Common myeloid progenitor, CD34-positive (primary cell): ENCODE data around the gene CLEC16A.

Experiments used
- CTCF ChIA-PET: fragments of 350-600 bp; sonication (Branson Sonifier 250); formaldehyde crosslinking; loops from one replicate; lab custom pipeline; 2021; ENCODE audit warnings: antibody characterized with exemption; lab: Charles Lee
- POLR2A ChIA-PET: fragments of 350-600 bp; sonication (Branson Sonifier 250); formaldehyde crosslinking; loops from one replicate; lab custom pipeline; 2021; ENCODE audit warnings: antibody characterized with exemption; lab: Charles Lee
- DNase-seq, 3 donors: peaks; one replicate each; pipeline versions ENCODE4 v3.0.0 to v3.0.0-alpha.2; 2013
- H3K27ac ChIP-seq, 2 experiments: 1 replicate in 1 of 2; 2 replicates in 1 of 2; pipeline ENCODE4 v1.7.0; 2013; ENCODE audit warnings: inconsistent platforms in 2 of 2, low read length in 2 of 2, mild to moderate bottlenecking in 2 of 2, low read depth in 1 of 2, moderate library complexity in 1 of 2; ENCODE audit not compliant: severe bottlenecking in 2 of 2, insufficient read depth in 1 of 2, poor library complexity in 1 of 2
- H3K27me3 ChIP-seq, 5 experiments: replicated peaks in 2 of 5; 1 replicate in 3 of 5; 2 replicates in 2 of 5; pipeline versions ENCODE4 v1.6.1 to v1.7.0; 2013; ENCODE audit warnings: low read length in 4 of 5, mild to moderate bottlenecking in 2 of 5, moderate library complexity in 2 of 5, inconsistent platforms in 1 of 5; ENCODE audit not compliant: insufficient read depth in 5 of 5, control insufficient read depth in 4 of 5
- H3K36me3 ChIP-seq, 4 experiments: 1 replicate in 2 of 4; 2 replicates in 2 of 4; pipeline versions ENCODE4 v1.6.1 to v1.7.0; 2013; ENCODE audit warnings: low read length in 3 of 4, control low read depth in 1 of 4, mild to moderate bottlenecking in 1 of 4; ENCODE audit not compliant: control insufficient read depth in 4 of 4, insufficient read depth in 4 of 4
- H3K4me1 ChIP-seq, 4 experiments: 1 replicate in 3 of 4; 2 replicates in 1 of 4; pipeline versions ENCODE4 v1.6.1 to v1.7.1; 2013; ENCODE audit warnings: low read length in 3 of 4, mild to moderate bottlenecking in 3 of 4, control low read depth in 1 of 4, inconsistent platforms in 1 of 4, moderate library complexity in 1 of 4; ENCODE audit not compliant: control insufficient read depth in 4 of 4, insufficient read depth in 4 of 4; ENCODE audit errors: control extremely low read depth in 1 of 4
- H3K4me3 ChIP-seq, 7 experiments: 1 replicate in 4 of 7; 2 replicates in 3 of 7; pipeline versions ENCODE4 v1.5.1 to v1.7.0; 2013; ENCODE audit warnings: mild to moderate bottlenecking in 7 of 7, low read length in 6 of 7, moderate library complexity in 6 of 7, inconsistent platforms in 2 of 7, low read depth in 2 of 7, control low read depth in 1 of 7; ENCODE audit not compliant: insufficient read depth in 4 of 7, control insufficient read depth in 1 of 7; ENCODE audit errors: extremely low read depth in 1 of 7
- H3K9me3 ChIP-seq, 5 experiments: 1 replicate in 4 of 5; 2 replicates in 1 of 5; pipeline versions ENCODE4 v1.6.1 to v1.7.1; 2013; ENCODE audit warnings: low read length in 4 of 5, mild to moderate bottlenecking in 2 of 5, inconsistent platforms in 1 of 5, low read depth in 1 of 5, moderate library complexity in 1 of 5; ENCODE audit not compliant: control insufficient read depth in 4 of 5, insufficient read depth in 2 of 5; ENCODE audit errors: control extremely low read depth in 1 of 5
- WGBS: methylation state at CpG from one replicate; pipeline ENCODE4 v1.1.5; 2013; ENCODE audit not compliant: insufficient coverage; 5-methylcytosine and 5-hydroxymethylcytosine counted together

Gene CLEC16A

DNA sequence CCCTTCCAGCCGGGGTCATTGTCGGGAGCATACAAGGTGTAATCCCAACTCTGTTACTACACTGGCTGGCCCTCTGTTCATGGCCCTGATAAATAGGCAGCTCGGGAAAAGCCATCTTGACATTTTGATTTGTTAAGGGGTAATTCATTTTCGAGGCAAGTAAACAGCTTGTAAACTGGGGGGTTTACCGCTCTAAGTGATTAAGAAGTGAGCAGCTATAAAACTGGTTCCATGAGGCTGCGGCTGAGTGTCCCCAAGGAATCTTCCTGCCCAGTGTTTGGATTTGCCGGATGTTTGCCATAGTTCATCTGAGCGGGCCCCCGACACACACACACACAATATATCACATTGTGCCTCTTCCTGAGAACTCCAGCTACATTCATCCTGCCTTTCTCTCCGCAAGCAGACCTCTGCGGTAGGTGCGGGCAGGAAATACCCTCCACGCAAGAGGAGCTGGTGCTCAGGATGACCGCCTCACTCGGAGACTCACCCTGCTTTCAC, 219.4 kb downstream of the CLEC16A start:
- H3K9me3 ChIP-seq = peaks cover 0 to 3% (median 0%) of the 10 kb centered on the region in 5 experiments
- 96% methylated on average over 12 of the region's 15 CpGs for WGBS
- H3K4me3 ChIP-seq = no peak overlapping the region
- no peak for DNase-seq
- ChIA-PET POLR2A (no interaction called here), CTCF (no interaction called here)
- peaks cover 0 to 20% (median 0%) of the 10 kb centered on the region in 4 experiments for H3K4me1 ChIP-seq
- H3K27me3 ChIP-seq = no peaks in the 10 kb centered on the region
- peaks cover 3 to 31% (median 14%) of the 10 kb centered on the region in 4 experiments for H3K36me3 ChIP-seq
- H3K27ac ChIP-seq = no peak overlapping the region

- Histone ChIP-seq H3K4me1 (peaks cover 0 to 20% (median 0%) of the 10 kb centered on the region in 4 experiments), H3K4me3 (no peak overlapping the region), H3K36me3 (peaks cover 4 to 34% (median 14%) of the 10 kb centered on the region in 4 experiments), H3K9me3 (peaks cover 0 to 3% (median 0%) of the 10 kb centered on the region in 5 experiments), H3K27me3 (no peaks in the 10 kb centered on the region), H3K27ac (no peak overlapping the region)
- DNase-seq = no peak
- WGBS = 100% methylated on average over 12 of the region's 14 CpGs
- ChIA-PET CTCF (no interaction called here), POLR2A (no interaction called here)
These were observed 220.3 kb downstream of the CLEC16A start for GRCh38 chr16:11164482-11165270.

DNA sequence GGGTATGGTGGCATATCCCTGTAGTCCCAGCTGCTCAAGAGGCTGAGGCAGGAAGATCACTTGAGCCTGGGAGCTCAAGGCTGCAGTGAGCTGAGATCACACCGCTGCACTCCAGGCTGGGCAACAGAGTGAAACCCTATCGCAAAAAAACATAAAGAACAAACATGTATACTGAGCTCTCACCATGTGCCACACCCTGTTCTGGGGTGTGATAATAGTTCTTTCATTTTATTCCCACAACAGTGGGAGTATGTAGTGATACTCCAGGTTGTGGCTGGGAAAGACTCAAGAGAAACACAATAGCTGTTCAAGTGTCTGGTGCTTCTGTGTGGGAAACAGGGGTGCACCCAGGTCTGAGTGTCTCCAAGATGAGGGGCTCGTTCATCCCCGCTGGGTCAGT, 221.0 kb downstream of the CLEC16A start:
- CTCF ChIA-PET = interaction anchor here (0.9 to 1.1 kb wide), 2 partner anchors 10 to 14 kb away, joined by 3 read pairs; no protein-coding TSS in a partner anchor
- Histone ChIP-seq H3K4me1 (peaks cover 0 to 15% (median 0%) of the 10 kb centered on the region in 4 experiments), H3K27ac (no peak overlapping the region), H3K9me3 (peaks cover 0 to under 1% (median 0%) of the 10 kb centered on the region in 5 experiments), H3K27me3 (no peaks in the 10 kb centered on the region), H3K36me3 (peaks cover 4 to 39% (median 17%) of the 10 kb centered on the region in 4 experiments), H3K4me3 (no peak overlapping the region)
- no peak for DNase-seq
- 100% methylated on average over 3 of the region's 4 CpGs for WGBS
- POLR2A ChIA-PET = interaction anchor here (0.8 kb wide), 1 partner anchor 91 kb away, joined by 3 read pairs; the partner anchor contains the start of gene SOCS1

DNA sequence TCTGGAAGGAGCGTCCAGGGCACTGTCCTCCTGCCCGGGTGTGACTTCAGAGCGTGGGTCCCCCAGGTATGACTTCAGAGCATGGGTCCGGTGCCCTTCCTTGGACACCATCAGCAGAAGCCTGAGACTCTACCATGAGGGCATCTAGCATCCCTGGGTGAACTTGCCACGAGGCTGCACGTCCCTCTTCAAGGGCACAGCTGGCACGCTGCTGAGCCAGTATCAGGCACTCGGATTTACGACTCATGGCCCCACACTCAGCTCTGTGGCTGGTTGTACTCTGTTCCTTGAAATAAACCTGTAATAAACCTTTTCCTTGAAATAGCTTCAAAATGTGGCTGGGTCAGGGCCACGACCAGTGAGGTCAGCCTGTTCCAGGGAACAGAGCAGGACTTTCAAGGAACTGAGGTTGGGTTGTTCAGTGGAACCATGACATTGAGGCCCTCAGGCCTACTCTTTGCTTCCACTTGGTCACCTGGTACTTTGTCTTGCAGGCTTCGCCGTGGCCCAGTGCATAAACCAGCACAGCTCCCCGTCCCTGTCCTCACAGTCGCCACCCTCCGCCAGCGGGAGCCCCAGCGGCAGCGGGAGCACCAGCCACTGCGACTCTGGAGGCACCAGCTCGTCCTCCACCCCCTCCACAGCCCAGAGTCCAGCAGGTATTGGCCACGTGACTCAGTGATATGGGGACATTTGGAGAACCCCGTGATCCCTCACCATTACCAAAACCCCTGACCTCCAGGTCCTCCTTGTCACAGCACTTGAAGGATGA, 221.7 kb downstream of the CLEC16A start:
- ChIA-PET CTCF (interaction anchor here (0.9 to 1.1 kb wide), 2 partner anchors 9 to 14 kb away, joined by 3 read pairs; no protein-coding TSS in a partner anchor), POLR2A (interaction anchor here (0.8 kb wide), 1 partner anchor 90 kb away, joined by 3 read pairs; the partner anchor contains the start of gene SOCS1)
- no peak for DNase-seq
- Histone ChIP-seq H3K4me1 (peaks cover 0 to 12% (median 0%) of the 10 kb centered on the region in 4 experiments), H3K9me3 (no peaks in the 10 kb centered on the region), H3K4me3 (no peak overlapping the region), H3K36me3 (peaks cover 4 to 44% (median 17%) of the 10 kb centered on the region in 4 experiments), H3K27ac (no peak overlapping the region), H3K27me3 (no peaks in the 10 kb centered on the region)
- WGBS = 96% methylated on average over 12 of the region's 22 CpGs

DNA sequence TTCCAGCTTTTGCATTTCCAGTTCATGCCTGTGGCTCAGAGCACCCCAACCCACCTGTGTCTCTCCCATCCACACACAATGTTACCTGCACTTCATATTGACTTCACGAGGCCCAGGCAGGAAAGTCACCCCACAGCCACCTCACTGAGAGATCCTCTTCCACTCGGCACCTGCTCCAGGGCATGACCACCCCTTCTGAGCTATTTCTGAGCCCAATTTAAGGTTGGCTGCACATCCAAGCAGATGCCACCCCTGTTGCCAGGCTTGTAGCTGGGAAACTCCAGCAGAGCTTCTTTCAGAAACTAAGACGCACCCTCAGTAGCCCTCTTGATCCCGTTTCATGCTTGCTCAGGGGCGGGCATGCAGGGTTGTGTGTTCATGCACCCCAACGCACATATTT, 223.2 kb downstream of the CLEC16A start:
- ChIA-PET POLR2A (no interaction called here), CTCF (interaction anchor here (1.4 kb wide), 1 partner anchor 8 kb away, joined by 4 read pairs; no protein-coding TSS in a partner anchor)
- Histone ChIP-seq H3K36me3 (peaks cover 7 to 49% (median 18%) of the 10 kb centered on the region in 4 experiments), H3K4me1 (no peaks in the 10 kb centered on the region), H3K27ac (no peak overlapping the region), H3K4me3 (no peak overlapping the region), H3K27me3 (no peaks in the 10 kb centered on the region), H3K9me3 (no peaks in the 10 kb centered on the region)
- 100% methylated on average over 5 of the region's 6 CpGs for WGBS
- no peak for DNase-seq

DNA sequence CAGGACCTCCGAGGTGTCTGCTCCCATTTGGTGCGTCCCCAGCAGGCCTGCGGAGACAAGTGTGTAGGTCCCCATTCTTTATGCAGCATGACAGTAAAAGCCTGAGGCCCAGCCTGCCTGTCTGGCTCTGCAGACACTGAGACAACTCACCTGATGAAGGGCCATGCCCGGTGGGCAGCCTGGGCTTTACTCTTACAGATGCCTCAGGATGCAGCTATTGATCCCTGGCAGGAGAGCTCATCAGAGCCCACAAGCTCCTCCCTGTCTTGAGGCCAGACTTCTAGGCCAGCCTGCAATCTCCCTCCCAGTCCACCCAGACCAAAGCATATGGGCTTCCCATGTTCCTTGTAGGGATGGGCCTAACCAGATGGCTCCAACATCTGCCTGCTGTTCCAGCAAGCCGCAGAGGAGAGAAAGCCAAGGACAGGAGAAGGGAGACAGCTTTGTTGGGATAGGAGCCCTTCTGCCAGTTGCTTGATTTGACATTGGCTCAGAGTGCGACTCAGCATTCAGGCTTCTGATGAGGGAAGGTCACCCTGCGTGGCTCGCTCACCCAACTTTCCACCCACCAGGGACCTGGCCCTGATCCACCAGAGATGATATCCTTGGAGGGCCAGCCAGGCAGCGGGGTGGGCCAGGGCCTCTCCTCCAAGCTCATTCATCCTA, 224.2 kb downstream of the CLEC16A start:
- peaks cover 7 to 54% (median 19%) of the 10 kb centered on the region in 4 experiments for H3K36me3 ChIP-seq
- no peak overlapping the region for H3K4me3 ChIP-seq
- H3K9me3 ChIP-seq = no peaks in the 10 kb centered on the region
- no peaks in the 10 kb centered on the region for H3K4me1 ChIP-seq
- DNase-seq = no peak
- ChIA-PET POLR2A (no interaction called here), CTCF (interaction anchor here (0.9 to 1.4 kb wide), 2 partner anchors 9 to 38 kb away, joined by 3 to 4 read pairs; no protein-coding TSS in a partner anchor)
- H3K27ac ChIP-seq = no peak overlapping the region
- no peaks in the 10 kb centered on the region for H3K27me3 ChIP-seq
- 99% methylated on average over 8 of the region's 9 CpGs for WGBS
